ENCODE data around the gene PITX2. TPM values are rescaled to one million over a fixed set of nuclear protein-coding genes. Genes with fewer than 3 reads are reported as not detected.

PITX2 gene
- total RNA-seq, 4 donors from 2014 or later: 0.28 to 0.36 TPM; not detected in 2

GRCh38 chr4:110618581-110619462, 4.1 kb downstream of the PITX2 start:
- TF ChIP-seq CTCF (IDR thresholded peaks at IDR 0.05): no peak
- no peak for ATAC-seq (ENCODE audit: low FRiP score)
- DNase-seq (ENCODE audit: low spot score): no peak

- TF ChIP-seq CTCF (IDR thresholded peaks at IDR 0.05): no peak
These were observed 5.0 kb downstream of the PITX2 start for GRCh38 chr4:110617646-110618580.

GRCh38 chr4:110617075-110617640, 5.7 kb downstream of the PITX2 start:
- DNase-seq (ENCODE audit: low spot score): no peak
- TF ChIP-seq CTCF (IDR thresholded peaks at IDR 0.05): no peak
- ATAC-seq (ENCODE audit: low FRiP score): no peak

More at GRCh38 chr4:110617646-110618580, 5.0 kb downstream of the PITX2 start:
- ATAC-seq (ENCODE audit: low FRiP score) (no peak), DNase-seq (ENCODE audit: low spot score) (no peak)

- TF ChIP-seq CTCF (IDR thresholded peaks at IDR 0.05): no peak
- no peak for ATAC-seq (ENCODE audit: low FRiP score)
- DNase-seq (ENCODE audit: low spot score): no peak
These were observed 6.4 kb downstream of the PITX2 start for GRCh38 chr4:110616238-110617074.

GRCh38 chr4:110615353-110616237, 7.3 kb downstream of the PITX2 start:
- no peak for DNase-seq (ENCODE audit: low spot score)
- TF ChIP-seq CTCF (IDR thresholded peaks at IDR 0.05): no peak
- ATAC-seq (ENCODE audit: low FRiP score): no peak

Data from omental fat pad (tissue), 4 donors.